ENCODE data around the gene AJAP1. TPM values are rescaled to one million over a fixed set of nuclear protein-coding genes. Genes with fewer than 3 reads are reported as not detected.

The AJAP1 gene
- total RNA-seq, 4 donors from 2014 or later: 0.30 to 4.0 (median 1.0) TPM

- Histone ChIP-seq H3K36me3 (no peaks in the 10 kb centered on the region), H3K9me3 (no peaks in the 10 kb centered on the region), H3K4me3 (no peak overlapping the region), H3K4me1 (peaks cover 0 to 22% (median 13%) of the 10 kb centered on the region in 3 donors), H3K27ac (no peak overlapping the region), H3K27me3 (peaks cover 0 to 7% (median 0%) of the 10 kb centered on the region in 4 donors)
- no peak for DNase-seq
- intact Hi-C loops (cut with DNase I): no loop called here
- 22 to 67% methylated on average over 1 of the region's 1 CpG for WGBS, 2 donors
- no peak for TF ChIP-seq POLR2A (IDR thresholded peaks at IDR 0.05)
- TF ChIP-seq, protein P1, sequence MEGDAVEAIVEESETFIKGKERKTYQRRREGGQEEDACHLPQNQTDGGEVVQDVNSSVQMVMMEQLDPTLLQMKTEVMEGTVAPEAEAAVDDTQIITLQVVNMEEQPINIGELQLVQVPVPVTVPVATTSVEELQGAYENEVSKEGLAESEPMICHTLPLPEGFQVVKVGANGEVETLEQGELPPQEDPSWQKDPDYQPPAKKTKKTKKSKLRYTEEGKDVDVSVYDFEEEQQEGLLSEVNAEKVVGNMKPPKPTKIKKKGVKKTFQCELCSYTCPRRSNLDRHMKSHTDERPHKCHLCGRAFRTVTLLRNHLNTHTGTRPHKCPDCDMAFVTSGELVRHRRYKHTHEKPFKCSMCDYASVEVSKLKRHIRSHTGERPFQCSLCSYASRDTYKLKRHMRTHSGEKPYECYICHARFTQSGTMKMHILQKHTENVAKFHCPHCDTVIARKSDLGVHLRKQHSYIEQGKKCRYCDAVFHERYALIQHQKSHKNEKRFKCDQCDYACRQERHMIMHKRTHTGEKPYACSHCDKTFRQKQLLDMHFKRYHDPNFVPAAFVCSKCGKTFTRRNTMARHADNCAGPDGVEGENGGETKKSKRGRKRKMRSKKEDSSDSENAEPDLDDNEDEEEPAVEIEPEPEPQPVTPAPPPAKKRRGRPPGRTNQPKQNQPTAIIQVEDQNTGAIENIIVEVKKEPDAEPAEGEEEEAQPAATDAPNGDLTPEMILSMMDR (IDR thresholded peaks at IDR 0.05): no peak
These were observed 183.8 kb downstream of the AJAP1 start for GRCh38 chr1:4838231-4838630.

Measured in esophagus squamous epithelium (tissue), 5 donors.